ENCODE measurements around the gene CCL3.
"Not testable (repeated sequence)": the region's sequence is repeated elsewhere in the genome, so short reads cannot be mapped to it uniquely, and the experiment has no call there.

The CCL3 gene

GRCh38 chr17:36086791-36087190, 3.2 kb downstream of the CCL3 start:
- no peak for DNase-seq (ENCODE audit: low spot score)

GRCh38 chr17:36085765-36086164, 4.2 kb downstream of the CCL3 start:
- DNase-seq (ENCODE audit: low spot score) = peak; percentile 55

- DNase-seq (ENCODE audit: low spot score) = not testable (repeated sequence)
Observed at GRCh38 chr17:36083691-36084090, 6.3 kb downstream of the CCL3 start.

GRCh38 chr17:36082482-36083120, 7.3 kb downstream of the CCL3 start:
- DNase-seq (ENCODE audit: low spot score) = peak; percentile 44

- not testable (repeated sequence) for DNase-seq (ENCODE audit: low spot score)
Observed at GRCh38 chr17:36081681-36082471, 8.1 kb downstream of the CCL3 start.

GRCh38 chr17:36074365-36074764, 15.6 kb downstream of the CCL3 start:
- no peak for DNase-seq (ENCODE audit: low spot score)

GRCh38 chr17:36072431-36073121, 17.4 kb downstream of the CCL3 start:
- DNase-seq (ENCODE audit: low spot score) = peak; percentile 36

GRCh38 chr17:36071751-36072150, 18.2 kb downstream of the CCL3 start:
- DNase-seq (ENCODE audit: low spot score) = no peak

- DNase-seq (ENCODE audit: low spot score) = no peak
Observed at GRCh38 chr17:36070427-36070826, 19.5 kb downstream of the CCL3 start.

GRCh38 chr17:36069136-36069535, 20.8 kb downstream of the CCL3 start:
- no peak for DNase-seq (ENCODE audit: low spot score)

GRCh38 chr17:36068524-36068923, 21.4 kb downstream of the CCL3 start:
- DNase-seq (ENCODE audit: low spot score) = no peak

GRCh38 chr17:36066365-36066985, 23.5 kb downstream of the CCL3 start:
- no peak for DNase-seq (ENCODE audit: low spot score)

- no peak for DNase-seq (ENCODE audit: low spot score)
Observed at GRCh38 chr17:36063786-36064541, 26.0 kb downstream of the CCL3 start, which contains the start of gene CCL18. Gene CCL18 (plus strand): TSS chr17:36064272. CDS start chr17:36064343, 71 bp downstream.

GRCh38 chr17:36060816-36061215, 29.1 kb downstream of the CCL3 start:
- no peak for DNase-seq (ENCODE audit: low spot score)

GRCh38 chr17:36059406-36059805, 30.5 kb downstream of the CCL3 start:
- no peak for DNase-seq (ENCODE audit: low spot score)

- peak; percentile 12 for DNase-seq (ENCODE audit: low spot score)
Observed at GRCh38 chr17:36057911-36058310, 32.0 kb downstream of the CCL3 start.

GRCh38 chr17:36055921-36056520, 33.9 kb downstream of the CCL3 start:
- no peak for DNase-seq (ENCODE audit: low spot score)

GRCh38 chr17:36055171-36055570, 34.8 kb downstream of the CCL3 start:
- no peak for DNase-seq (ENCODE audit: low spot score)

- DNase-seq (ENCODE audit: low spot score) = no peak
Observed at GRCh38 chr17:36049643-36050042, 40.3 kb downstream of the CCL3 start.

- no peak for DNase-seq (ENCODE audit: low spot score)
Observed at GRCh38 chr17:36048066-36048465, 41.9 kb downstream of the CCL3 start.

Data from pons (tissue), 1 donor.